GM12872 (cell line): ENCODE data around the gene FBXW8.

ENCODE experiments used
- TF ChIP-seq, protein P1 (sequence below): IDR thresholded peaks from 3 replicates; pipeline ENCODE4 v1.5.1; 2011; ENCODE audit warnings: low read depth, mild to moderate bottlenecking, low read length, moderate library complexity; ENCODE audit not compliant: insufficient read depth

Gene FBXW8

DNA sequence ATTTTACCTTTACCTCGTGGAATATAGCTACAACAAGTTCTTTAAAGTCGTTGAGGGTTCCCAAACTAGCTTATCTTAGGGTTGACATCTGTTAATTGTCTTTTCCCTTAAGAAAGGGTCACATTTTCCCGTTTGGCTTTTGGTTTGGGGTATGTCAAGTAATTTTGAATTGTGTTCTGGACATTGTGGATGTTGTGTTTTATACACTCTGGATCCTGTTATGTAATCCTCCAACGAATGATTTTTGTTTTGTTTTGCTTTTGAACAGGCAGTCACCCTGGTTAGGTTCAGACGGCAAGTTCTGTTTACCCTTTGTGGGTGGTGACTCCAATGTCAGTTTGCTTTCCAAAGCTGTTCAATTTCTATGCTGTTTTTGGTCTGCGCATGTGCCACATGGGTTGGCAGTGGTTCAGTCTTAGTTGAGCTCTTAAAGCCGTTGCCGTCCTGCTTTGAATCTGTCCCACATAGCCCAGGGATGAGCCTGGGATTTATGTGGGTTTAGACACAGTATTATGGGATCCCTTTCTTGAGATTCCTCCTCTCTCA is 103.7 kb downstream of the FBXW8 start:
- TF ChIP-seq, protein P1, sequence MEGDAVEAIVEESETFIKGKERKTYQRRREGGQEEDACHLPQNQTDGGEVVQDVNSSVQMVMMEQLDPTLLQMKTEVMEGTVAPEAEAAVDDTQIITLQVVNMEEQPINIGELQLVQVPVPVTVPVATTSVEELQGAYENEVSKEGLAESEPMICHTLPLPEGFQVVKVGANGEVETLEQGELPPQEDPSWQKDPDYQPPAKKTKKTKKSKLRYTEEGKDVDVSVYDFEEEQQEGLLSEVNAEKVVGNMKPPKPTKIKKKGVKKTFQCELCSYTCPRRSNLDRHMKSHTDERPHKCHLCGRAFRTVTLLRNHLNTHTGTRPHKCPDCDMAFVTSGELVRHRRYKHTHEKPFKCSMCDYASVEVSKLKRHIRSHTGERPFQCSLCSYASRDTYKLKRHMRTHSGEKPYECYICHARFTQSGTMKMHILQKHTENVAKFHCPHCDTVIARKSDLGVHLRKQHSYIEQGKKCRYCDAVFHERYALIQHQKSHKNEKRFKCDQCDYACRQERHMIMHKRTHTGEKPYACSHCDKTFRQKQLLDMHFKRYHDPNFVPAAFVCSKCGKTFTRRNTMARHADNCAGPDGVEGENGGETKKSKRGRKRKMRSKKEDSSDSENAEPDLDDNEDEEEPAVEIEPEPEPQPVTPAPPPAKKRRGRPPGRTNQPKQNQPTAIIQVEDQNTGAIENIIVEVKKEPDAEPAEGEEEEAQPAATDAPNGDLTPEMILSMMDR, result no peak

DNA sequence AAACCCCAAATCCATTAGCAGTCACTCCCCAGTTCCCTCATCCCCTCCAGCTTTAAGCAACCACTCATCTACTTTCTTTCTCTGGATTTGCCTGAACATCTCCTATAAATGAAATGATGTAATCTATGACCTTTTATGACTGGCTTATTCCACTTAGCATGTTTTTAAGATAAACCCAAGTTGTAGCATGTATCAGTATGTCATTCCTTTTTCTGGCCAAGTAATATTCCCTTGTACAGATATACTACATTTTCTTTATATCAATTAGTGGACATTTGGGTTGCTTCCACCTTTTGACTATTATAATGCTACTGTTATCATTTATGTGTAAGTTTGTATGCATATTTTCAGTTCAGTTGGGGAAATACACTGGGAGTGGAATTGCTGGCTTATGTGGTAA is 105.1 kb downstream of the FBXW8 start:
- TF ChIP-seq, protein P1, result no peak

DNA sequence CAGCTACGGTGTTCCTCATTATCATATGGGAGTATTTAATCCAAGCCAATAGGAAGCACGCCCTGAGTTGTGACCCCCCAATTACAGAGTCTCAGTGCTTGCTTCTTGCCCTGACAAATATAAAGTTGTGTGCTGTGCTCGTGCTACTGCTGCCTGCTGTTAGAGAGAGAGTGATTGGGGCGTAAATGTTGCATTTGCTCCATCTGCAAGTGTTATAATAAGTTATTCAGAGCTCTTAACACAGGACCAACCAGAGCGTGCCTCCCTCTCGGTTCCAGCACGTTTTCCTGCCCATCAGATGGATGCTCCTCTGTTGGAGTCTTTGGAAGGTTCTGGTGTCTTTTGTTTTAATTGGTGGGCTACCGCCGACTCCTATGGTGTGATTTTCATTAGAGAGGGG is 107.1 kb downstream of the FBXW8 start:
- TF ChIP-seq, protein P1, result no peak

DNA sequence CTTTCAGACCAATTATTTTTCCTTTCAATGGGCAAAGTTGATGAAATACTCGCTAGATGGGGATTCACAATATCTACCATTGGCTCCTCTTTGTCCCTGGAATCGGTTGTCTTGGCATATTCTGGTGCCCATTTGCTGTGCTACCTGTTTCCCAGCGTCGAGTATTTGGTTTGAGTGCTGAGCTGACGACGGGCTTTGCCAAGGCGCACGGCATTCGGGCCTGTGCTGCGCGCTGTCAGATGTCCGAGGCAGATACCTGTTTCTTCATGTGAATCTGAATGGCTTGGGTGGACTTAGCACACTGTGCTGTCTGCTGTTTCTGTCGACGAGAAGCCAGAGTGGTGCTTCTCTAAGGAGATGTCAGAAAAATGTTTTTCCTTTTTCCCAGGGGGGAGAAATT is 107.5 kb downstream of the FBXW8 start:
- TF ChIP-seq, protein P1, result no peak

DNA sequence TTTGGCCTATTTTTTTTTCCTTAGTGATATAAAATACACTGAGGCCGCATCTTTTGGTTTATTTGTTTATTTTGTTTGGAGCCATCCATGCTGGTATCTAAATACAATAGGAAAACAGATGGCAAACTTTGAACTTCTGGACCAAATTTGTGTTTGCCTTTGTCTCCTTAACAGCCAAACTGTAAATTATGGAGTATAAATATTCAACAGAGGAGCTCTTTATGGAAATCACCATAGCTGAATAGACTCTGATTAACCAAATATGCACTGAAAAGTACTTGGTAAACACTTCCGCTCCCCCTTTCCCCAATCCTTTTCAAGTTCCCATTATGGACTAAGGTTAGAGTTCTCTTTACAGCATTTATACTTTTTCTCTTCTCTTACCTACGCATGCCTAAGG is 107.9 kb downstream of the FBXW8 start:
- TF ChIP-seq, protein P1, result no peak

DNA sequence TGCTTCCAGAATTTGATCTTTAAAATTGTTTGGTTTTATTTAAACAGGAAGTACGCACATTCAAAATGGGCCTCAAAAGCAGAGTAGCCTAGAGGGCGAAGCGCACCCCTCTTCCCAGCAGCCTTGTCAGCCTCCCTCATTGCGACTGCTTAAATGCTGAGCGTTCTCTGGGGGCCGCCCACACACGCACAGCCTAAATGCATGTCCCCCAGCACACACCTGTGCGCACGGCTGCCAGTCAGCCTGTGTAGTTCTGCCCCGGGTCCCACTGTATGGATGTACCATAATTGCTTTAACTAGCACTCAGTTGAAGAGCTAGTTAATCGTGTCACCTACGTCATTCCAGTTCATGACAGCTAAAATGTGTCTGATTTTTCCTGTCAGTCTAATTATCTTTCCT is 109.1 kb downstream of the FBXW8 start:
- TF ChIP-seq, protein P1, result no peak

DNA sequence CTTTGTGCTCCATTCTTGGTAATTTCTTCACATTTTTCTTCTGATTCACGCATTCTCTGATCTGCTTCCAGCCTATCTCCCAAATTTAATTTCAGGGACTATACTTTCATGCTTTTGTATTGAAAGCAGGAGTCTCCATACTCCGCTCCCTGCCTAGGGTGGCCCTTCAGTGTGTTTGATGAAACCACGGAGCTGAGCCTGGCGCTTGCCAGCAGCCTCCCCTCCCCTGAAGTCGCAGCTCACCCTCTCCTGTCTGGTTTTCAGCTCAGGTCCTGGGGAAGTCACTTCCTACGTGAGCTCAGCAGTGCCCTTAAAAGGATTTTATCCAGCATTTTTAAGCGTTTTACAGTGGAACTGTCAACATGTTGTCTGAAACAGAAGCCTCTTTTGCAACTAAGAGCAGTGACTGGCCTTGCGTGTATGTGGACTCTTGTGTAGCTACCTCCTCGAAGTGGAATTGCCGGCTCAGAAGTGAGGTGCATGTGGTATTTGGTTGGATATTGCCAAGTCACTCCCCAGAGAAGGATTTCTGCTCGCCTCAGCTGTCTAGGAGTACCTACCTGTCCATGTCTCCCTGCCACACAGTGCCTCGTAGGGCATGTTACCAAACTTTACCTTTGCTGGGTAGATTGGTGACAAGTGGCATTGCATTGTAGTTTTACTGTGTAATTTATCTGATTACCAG is 109.9 kb downstream of the FBXW8 start:
- TF ChIP-seq, protein P1, result no peak
